Esophagus muscularis mucosa (tissue), 4 donors: Measurements from ENCODE around the gene MIS18A. TPM values are rescaled to one million over a fixed set of nuclear protein-coding genes. Genes with fewer than 3 reads are reported as not detected.

Source experiments
- DNase-seq: peaks from one replicate; pipeline ENCODE4 v3.0.0-alpha.2; 2017; ENCODE audit errors: extremely low spot score
- H3K27ac ChIP-seq, 4 donors: fragments of 200-600 bp; sonication (generic); replicated peaks in 1 of 4; 1 replicate in 3 of 4; 2 replicates in 1 of 4; pipeline ENCODE4 v1.5.1; 2016 to 2019; ENCODE audit warnings: mild to moderate bottlenecking in 1 of 4
- H3K27me3 ChIP-seq, 4 donors: fragments of 200-600 bp; sonication (generic); one replicate each; pipeline versions ENCODE4 v1.5.1 to v1.6.0; 2016 to 2019
- H3K36me3 ChIP-seq, 4 donors: fragments of 200-600 bp; sonication (generic); one replicate each; pipeline ENCODE4 v1.5.1; 2016 to 2019
- H3K4me1 ChIP-seq, 4 donors: fragments of 200-600 bp; sonication (generic); one replicate each; pipeline ENCODE4 v1.5.1; 2016 to 2019
- H3K4me3 ChIP-seq, 4 donors: fragments of 200-600 bp; sonication (generic); 1 replicate in 2 of 4; 2 replicates in 2 of 4; pipeline ENCODE4 v1.5.1; 2016 to 2019; ENCODE audit warnings: mild to moderate bottlenecking in 4 of 4, moderate library complexity in 1 of 4
- H3K9me3 ChIP-seq, 4 donors: fragments of 200-600 bp; sonication (generic); 1 replicate in 3 of 4; 2 replicates in 1 of 4; pipeline ENCODE4 v1.5.1; 2016 to 2019
- EP300 ChIP-seq: sonication (generic); formaldehyde crosslinking; IDR thresholded peaks from one replicate; pipeline ENCODE4 v1.6.1; 2017; ENCODE audit warnings: antibody characterized with exemption
- POLR2A ChIP-seq: fragments of 450-650 bp; IDR thresholded peaks from one replicate; pipeline ENCODE4 v1.6.1; 2017; ENCODE audit warnings: antibody characterized with exemption, moderate library complexity, mild to moderate bottlenecking, low read depth
- POLR2AphosphoS5 ChIP-seq, 2 donors: sonication (generic); formaldehyde crosslinking; IDR thresholded peaks; one replicate each; pipeline ENCODE4 v1.6.1; 2017; ENCODE audit warnings: antibody characterized with exemption in 2 of 2
- WGBS: methylation state at CpG from one replicate; pipeline ENCODE4 v1.1.5; 2018; 5-methylcytosine and 5-hydroxymethylcytosine counted together
- intact Hi-C: fragments of 100-400 bp; cut with DNase I; formaldehyde crosslinking; loops from one replicate; pipeline ENCODE4 v1.15.1; 2023
- total RNA-seq, 4 donors: library from RNA; depleted of rRNA; stranded (reverse); fragments of >200 nt; gene quantifications; one replicate each; pipeline versions ENCODE4 v1.1.0 to v1.2.1, GENCODE V29; 2016
- TF ChIP-seq, protein P1 (sequence below), 3 experiments: fragments of 200-600 bp in 2 of 3; fragments of 450-650 bp in 1 of 3; sonication (generic) in 2 of 3; IDR thresholded peaks; one replicate each; pipeline ENCODE4 v1.5.1; 2017 to 2019; ENCODE audit warnings: antibody characterized with exemption in 3 of 3, mild to moderate bottlenecking in 2 of 3, moderate library complexity in 1 of 3

The MIS18A gene
- total RNA-seq, 4 donors from 2014 or later = 3.0 to 4.6 (median 3.2) TPM

DNA sequence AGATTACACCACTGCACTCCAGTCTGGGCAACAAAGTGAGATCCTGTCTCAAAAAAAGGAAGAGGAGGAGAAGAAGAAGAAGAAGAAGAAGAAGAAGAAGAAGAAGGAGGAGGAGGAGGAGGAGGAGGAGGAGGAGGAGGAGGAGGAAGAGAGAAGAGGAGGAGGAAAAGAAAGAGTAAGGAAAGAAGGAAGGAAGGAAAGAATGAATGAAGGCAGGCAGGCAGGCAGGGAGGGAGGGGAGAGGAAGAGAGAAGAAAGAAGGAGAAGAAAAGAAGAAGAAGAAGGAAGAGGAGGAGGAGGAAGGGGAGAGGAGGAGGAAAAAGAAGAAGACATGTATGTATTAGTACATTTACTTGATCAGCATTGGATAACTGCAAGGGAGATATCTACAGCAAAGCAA, 26.7 kb downstream of the MIS18A start:
- Histone ChIP-seq H3K4me3 (no peak overlapping the region), H3K27me3 (no peaks in the 10 kb centered on the region), H3K9me3 (no peaks in the 10 kb centered on the region), H3K4me1 (peaks cover 17 to 48% (median 45%) of the 10 kb centered on the region in 4 donors), H3K27ac (no peak overlapping the region), H3K36me3 (no peaks in the 10 kb centered on the region)
- intact Hi-C loops = no loop called here
- TF ChIP-seq POLR2AphosphoS5 (IDR thresholded peaks at IDR 0.05) (no peak), POLR2A (no peak), EP300 (no peak)
- TF ChIP-seq, protein P1, sequence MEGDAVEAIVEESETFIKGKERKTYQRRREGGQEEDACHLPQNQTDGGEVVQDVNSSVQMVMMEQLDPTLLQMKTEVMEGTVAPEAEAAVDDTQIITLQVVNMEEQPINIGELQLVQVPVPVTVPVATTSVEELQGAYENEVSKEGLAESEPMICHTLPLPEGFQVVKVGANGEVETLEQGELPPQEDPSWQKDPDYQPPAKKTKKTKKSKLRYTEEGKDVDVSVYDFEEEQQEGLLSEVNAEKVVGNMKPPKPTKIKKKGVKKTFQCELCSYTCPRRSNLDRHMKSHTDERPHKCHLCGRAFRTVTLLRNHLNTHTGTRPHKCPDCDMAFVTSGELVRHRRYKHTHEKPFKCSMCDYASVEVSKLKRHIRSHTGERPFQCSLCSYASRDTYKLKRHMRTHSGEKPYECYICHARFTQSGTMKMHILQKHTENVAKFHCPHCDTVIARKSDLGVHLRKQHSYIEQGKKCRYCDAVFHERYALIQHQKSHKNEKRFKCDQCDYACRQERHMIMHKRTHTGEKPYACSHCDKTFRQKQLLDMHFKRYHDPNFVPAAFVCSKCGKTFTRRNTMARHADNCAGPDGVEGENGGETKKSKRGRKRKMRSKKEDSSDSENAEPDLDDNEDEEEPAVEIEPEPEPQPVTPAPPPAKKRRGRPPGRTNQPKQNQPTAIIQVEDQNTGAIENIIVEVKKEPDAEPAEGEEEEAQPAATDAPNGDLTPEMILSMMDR (IDR thresholded peaks at IDR 0.05) = no peak
- DNase-seq = no peak

DNA sequence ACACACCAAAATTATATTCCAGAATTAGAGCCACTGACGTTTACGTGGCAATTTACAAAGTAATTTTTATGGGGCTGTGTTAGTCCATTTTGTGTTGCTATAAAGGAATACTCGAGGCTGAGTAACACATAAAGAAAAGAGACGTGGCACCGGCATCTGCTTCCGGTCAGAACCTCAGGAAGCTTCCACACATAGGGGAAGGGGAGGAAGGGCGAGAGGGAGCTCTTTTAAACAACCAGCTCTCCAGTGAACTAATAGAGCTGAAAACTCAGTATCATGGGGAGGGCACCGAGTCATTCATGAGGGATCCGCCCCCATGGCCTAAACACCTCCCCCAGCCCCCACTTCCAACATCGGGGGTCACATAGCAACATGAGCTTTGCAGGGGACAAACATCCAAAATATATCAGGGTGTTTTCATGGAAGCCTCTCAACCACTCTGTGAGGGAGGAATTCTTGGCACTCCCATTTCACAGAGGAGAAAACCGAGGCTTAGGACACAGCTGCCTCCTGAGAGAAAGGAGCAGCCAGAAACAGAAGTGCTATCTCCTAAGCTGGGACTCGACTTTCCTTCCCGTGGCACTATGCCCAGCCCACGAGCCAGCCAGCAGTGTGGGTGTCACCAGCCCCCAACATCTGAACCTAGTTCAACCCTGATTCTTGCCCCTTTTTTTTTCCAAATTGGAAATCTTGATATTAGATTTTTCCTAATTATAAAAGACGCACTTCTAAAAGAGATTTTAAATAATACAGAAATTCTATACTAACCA, 29.2 kb downstream of the MIS18A start:
- intact Hi-C loops = no loop called here
- Histone ChIP-seq H3K27me3 (no peaks in the 10 kb centered on the region), H3K4me3 (no peak overlapping the region), H3K4me1 (peaks cover 10 to 33% (median 30%) of the 10 kb centered on the region in 4 donors), H3K27ac (no peak overlapping the region), H3K9me3 (no peaks in the 10 kb centered on the region), H3K36me3 (no peaks in the 10 kb centered on the region)
- DNase-seq = peak; percentile 50
- WGBS = 80% methylated on average over 15 of the region's 15 CpGs
- TF ChIP-seq EP300 = no peak

DNA sequence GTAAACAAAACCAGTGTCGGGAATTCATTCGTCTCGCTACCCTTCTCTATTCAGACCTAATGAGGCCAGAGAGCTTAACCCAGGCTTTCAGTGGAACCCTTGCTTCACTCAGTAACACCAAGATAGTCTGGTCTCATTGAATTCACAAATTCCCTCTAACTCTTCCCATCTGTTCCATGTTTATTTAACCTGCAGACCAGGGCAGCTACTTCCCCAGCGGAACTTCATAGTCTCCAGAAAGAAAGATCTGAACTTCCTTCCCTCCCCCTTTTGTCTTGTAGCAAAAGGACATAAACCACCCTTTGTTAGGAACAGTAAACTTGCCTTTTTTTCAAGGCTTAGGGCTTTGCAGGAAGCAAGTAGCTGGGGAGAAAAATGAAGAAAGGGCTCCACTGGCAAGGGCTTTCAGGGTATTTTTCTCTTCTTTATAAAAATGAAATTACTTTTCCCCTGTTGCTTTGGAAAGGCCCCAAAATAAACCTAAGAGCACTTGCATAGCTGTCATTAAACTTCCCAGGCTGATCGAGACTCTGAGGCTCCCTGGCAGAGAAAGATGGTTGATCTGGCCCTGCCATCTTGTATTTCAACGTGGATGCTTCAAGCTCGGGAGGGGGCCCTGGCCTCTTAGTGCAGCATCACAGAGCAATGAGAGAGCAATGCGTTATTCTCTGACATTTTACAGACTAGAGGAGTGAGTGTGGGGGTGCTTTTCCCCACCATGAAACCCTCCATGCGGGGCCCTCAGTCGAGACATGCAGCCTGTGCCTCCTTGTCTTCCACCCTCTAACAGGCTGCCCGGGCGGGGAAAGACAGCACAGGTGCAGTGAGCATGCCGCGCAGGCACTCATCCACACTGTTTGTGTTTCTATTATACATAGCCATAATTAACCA, 30.0 kb downstream of the MIS18A start:
- no peak for TF ChIP-seq EP300
- TF ChIP-seq POLR2A = no peak
- no peak for TF ChIP-seq POLR2AphosphoS5 (IDR thresholded peaks at IDR 0.05)
- DNase-seq = no peak
- 78% methylated on average over 14 of the region's 14 CpGs for WGBS
- Histone ChIP-seq H3K36me3 (no peaks in the 10 kb centered on the region), H3K27me3 (no peaks in the 10 kb centered on the region), H3K4me3 (no peak overlapping the region), H3K27ac (no peak overlapping the region), H3K9me3 (no peaks in the 10 kb centered on the region), H3K4me1 (peaks cover 10 to 26% (median 24%) of the 10 kb centered on the region in 4 donors)
- intact Hi-C loops = no loop called here

DNA sequence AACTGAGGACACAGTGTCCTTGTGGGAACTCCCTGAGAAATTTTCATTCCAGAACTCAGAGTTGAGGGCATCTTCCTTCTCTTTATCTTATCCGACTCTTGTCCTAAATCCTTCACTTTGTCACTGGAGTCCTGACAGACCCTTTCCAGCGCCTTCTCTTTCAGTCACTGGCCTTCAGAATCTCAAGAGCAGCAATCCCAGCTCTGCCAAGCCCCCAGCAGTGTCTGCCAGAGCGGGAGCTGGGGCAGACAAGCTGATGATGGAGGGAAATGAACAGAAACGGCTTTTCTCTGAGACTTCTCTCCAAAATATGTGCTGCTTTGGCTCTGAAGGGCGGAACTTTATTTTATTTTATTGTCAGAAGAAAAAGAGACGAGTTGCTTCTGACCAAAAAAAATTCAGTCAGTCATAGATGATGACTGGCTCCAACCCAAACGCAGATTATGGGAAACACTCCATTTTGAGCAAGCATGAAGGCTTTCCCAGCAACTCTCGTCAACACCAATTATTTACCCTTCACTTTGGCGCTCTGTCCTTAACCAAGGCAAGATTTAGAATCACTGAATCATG, 32.2 kb downstream of the MIS18A start:
- 77% methylated on average over 9 of the region's 9 CpGs for WGBS

DNA sequence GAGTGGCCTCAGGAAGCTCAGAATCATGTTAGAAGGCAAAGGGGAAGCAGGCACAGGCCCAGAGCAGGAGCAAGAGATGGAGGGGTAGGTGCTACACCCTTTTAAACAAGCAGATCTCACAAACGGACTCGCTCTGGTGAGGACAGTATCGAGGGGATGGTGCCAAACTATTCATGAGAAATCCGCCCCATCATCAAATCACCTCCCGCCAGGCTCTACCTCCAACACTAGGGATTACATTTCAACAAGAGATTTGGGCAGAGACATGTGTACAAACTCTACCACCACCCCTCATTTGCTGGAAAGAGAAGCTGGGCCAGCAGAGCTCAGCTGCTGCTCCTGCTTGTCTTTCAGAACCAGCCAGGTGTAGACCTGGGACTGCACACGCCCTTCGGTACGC, 32.9 kb downstream of the MIS18A start:
- H3K36me3 ChIP-seq = no peaks in the 10 kb centered on the region
- peak; percentile 90 for DNase-seq
- intact Hi-C loops = no loop called here
- H3K9me3 ChIP-seq = no peaks in the 10 kb centered on the region
- H3K27me3 ChIP-seq = no peaks in the 10 kb centered on the region
- WGBS = 93% methylated on average over 8 of the region's 8 CpGs
- H3K4me1 ChIP-seq = peaks cover 0 to 21% (median 19%) of the 10 kb centered on the region in 4 donors
- TF ChIP-seq EP300 = no peak
- TF ChIP-seq POLR2AphosphoS5 (IDR thresholded peaks at IDR 0.05) = no peak
- TF ChIP-seq POLR2A = no peak
- TF ChIP-seq, protein P1 (IDR thresholded peaks at IDR 0.05) = no peak
- H3K27ac ChIP-seq = no peak overlapping the region
- no peak overlapping the region for H3K4me3 ChIP-seq

More for the DNA sequence above, 32.2 kb downstream of the MIS18A start:
- peaks cover 0 to 15% (median 14%) of the 10 kb centered on the region in 4 donors for H3K4me1 ChIP-seq
- no peak overlapping the region for H3K4me3 ChIP-seq
- no peak overlapping the region for H3K27ac ChIP-seq
- DNase-seq = peak; percentile 60
- H3K27me3 ChIP-seq = no peaks in the 10 kb centered on the region
- TF ChIP-seq POLR2A = no peak
- TF ChIP-seq POLR2AphosphoS5 (IDR thresholded peaks at IDR 0.05) = no peak
- no peak for TF ChIP-seq EP300
- TF ChIP-seq, protein P1 (IDR thresholded peaks at IDR 0.05) = no peak
- no peaks in the 10 kb centered on the region for H3K9me3 ChIP-seq
- intact Hi-C loops = no loop called here
- no peaks in the 10 kb centered on the region for H3K36me3 ChIP-seq
